Measurements from ENCODE around the gene PDGFB. TPM values are rescaled to one million over a fixed set of nuclear protein-coding genes. Genes with fewer than 3 reads are reported as not detected.

PDGFB gene
- total and polyA plus RNA-seq, 2 donors (not counting 1 experiment from before 2014, with no cell fraction given): 0.04 TPM; not detected in 1

DNA sequence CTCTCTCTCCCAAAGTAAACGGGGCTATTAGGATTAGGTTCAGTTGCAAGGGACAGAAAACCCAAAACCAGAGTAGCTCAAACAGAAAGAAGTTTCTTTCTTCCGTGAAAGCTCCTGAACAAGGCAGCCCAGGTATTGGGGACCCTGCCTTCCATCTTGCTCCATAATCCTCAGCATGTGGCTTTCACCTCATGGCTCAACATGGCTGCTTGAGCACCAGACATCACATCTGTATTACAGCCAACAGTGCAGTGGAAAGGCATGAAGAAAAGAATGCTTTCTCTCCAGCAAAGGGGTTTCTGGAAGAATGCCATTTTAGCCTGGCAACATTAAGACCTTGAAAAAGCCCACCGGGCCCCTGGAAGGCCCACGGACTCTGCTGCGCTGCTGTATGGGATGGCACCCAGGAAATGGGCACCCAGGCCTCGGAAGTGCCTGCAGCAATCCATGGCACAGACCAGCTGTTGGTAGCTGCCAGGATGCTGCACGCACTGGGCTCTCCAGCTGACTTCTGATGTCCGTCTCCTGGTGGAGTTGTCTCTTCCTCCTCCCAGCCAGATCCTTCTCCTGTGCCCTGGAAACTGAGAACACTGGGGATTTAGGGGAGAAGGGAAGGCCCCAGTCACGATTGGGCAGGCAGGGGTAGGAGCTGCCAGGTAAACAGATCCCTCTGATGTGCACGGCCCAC lies 22.6 kb downstream of the PDGFB start:
- Histone ChIP-seq H3K9ac (ENCODE audit: low read length) (no peak overlapping the region), H2AFZ (ENCODE audit: insufficient read depth, low read depth, low read length, poor library complexity, severe bottlenecking) (no peak overlapping the region), H3K4me2 (replicated peaks; ENCODE audit: low read depth, low read length, poor library complexity, severe bottlenecking) (no peak overlapping the region), H3K79me2 (ENCODE audit: control insufficient read depth, insufficient read depth, low read length) (no peaks in the 10 kb centered on the region), H3K36me3 (replicated peaks in 1 of 2; ENCODE audit: control extremely low read depth in 1 of 2, control insufficient read depth in 1 of 2, extremely low read depth in 1 of 2, insufficient read depth in 2 of 2, low read length in 1 of 2) (no peaks in the 10 kb centered on the region), H4K20me1 (ENCODE audit: control insufficient read depth, insufficient read depth, low read length, poor library complexity, severe bottlenecking) (no peaks in the 10 kb centered on the region), H3K27ac (ENCODE audit: low read length in 2 of 2) (no peak overlapping the region), H3K9me3 (ENCODE audit: control extremely low read depth in 1 of 3, control insufficient read depth in 2 of 3, insufficient read depth in 1 of 3, low read length in 2 of 3) (peaks cover 0 to 19% (median 4%) of the 10 kb centered on the region in 3 donors), H3K27me3 (replicated peaks in 1 of 4; ENCODE audit: control extremely low read depth in 1 of 4, control insufficient read depth in 3 of 4, insufficient read depth in 4 of 4, low read length in 3 of 4) (peaks cover 0 to 42% (median 2%) of the 10 kb centered on the region in 4 experiments), H3K4me1 (ENCODE audit: control insufficient read depth in 2 of 2, insufficient read depth in 2 of 2, low read length in 2 of 2) (no peaks in the 10 kb centered on the region), H3K4me3 (ENCODE audit: control extremely low read depth in 1 of 5, extremely low read depth in 1 of 5, insufficient read depth in 1 of 5, low read depth in 2 of 5, low read length in 4 of 5) (no peak overlapping the region)
- Mint-ChIP-seq H3K4me3 (no peak overlapping the region), H3K27me3 (peaks cover 42% of the 10 kb centered on the region), H3K27ac (no peak overlapping the region), H3K9me3 (ENCODE audit: insufficient read depth) (peaks cover 4% of the 10 kb centered on the region), H3K4me1 (peaks cover 3% of the 10 kb centered on the region)
- TF ChIP-seq CTCF (IDR thresholded peaks at IDR 0.05): no peak
- no peak for TF ChIP-seq EZH2 (IDR thresholded peaks at IDR 0.05; ENCODE audit: borderline replicate concordance, insufficient read depth, low read depth, low read length, poor library complexity, severe bottlenecking)
- DNase-seq (no peak), ATAC-seq (ENCODE audit: low read depth) (no peak)
- CTCF ChIA-PET: no interaction called here
- POLR2A ChIA-PET: interaction anchor here (0.6 kb wide), 1 partner anchor 37 kb away, joined by 3 read pairs; no protein-coding TSS in a partner anchor
- 94% methylated on average over 5 of the region's 10 CpGs for WGBS (ENCODE audit: insufficient coverage)
- intact Hi-C loops (cut with micrococcal nuclease): no loop called here

Data from B cell (primary cell).